AG09309 (cell line): ENCODE measurements around the gene HOXD4.

ENCODE experiments used
- DNase-seq: peaks from one replicate; pipeline ENCODE4 v3.0.0-alpha.2; 2010; ENCODE audit warnings: low read depth
- H3K4me3 ChIP-seq: 2 replicates; pipeline ENCODE4 v1.5.1; 2011; ENCODE audit warnings: mild to moderate bottlenecking, low read depth, low read length, moderate library complexity; ENCODE audit not compliant: control insufficient read depth
- TF ChIP-seq, protein P1 (sequence below): IDR thresholded peaks from 2 replicates; pipeline ENCODE4 v1.5.1; 2011; ENCODE audit warnings: mild to moderate bottlenecking, low read depth, low read length, inconsistent platforms; ENCODE audit not compliant: insufficient read depth, control insufficient read depth; ENCODE audit errors: missing control alignments

HOXD4 gene

DNA sequence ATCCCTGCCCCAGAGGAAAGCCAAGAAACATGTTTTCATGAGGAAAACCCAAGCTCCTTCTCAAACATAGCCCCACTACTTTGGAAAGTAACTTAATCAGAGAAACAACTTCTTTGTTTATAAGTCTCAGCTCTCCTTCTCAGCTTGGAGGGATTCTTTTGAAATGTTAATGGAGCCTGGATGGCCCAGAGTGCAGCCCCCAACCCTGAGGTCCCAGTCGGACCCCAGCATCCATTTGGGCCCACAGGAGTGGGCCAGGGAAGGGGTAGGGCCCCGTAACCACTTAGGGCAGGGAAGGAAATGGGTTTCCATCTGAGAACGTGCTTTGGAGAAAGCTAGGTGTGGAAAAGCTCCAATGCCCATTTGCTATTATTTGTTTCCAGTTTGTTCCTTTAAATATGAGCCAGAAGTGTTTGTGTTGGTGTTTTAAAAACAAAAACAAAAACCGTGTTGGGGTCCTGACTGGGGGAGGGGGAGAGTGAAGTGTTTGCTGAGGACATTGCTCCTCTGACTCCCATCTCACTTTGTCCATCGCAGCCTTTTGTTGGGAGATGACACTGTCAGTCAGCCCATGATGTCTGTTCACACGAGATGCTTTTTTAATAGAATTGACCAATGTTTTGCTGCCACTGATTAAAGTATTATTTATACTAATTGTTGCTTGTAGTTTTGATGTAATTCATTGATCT lies 4.2 kb downstream of the HOXD4 start:
- TF ChIP-seq, protein P1, sequence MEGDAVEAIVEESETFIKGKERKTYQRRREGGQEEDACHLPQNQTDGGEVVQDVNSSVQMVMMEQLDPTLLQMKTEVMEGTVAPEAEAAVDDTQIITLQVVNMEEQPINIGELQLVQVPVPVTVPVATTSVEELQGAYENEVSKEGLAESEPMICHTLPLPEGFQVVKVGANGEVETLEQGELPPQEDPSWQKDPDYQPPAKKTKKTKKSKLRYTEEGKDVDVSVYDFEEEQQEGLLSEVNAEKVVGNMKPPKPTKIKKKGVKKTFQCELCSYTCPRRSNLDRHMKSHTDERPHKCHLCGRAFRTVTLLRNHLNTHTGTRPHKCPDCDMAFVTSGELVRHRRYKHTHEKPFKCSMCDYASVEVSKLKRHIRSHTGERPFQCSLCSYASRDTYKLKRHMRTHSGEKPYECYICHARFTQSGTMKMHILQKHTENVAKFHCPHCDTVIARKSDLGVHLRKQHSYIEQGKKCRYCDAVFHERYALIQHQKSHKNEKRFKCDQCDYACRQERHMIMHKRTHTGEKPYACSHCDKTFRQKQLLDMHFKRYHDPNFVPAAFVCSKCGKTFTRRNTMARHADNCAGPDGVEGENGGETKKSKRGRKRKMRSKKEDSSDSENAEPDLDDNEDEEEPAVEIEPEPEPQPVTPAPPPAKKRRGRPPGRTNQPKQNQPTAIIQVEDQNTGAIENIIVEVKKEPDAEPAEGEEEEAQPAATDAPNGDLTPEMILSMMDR: no peak

DNA sequence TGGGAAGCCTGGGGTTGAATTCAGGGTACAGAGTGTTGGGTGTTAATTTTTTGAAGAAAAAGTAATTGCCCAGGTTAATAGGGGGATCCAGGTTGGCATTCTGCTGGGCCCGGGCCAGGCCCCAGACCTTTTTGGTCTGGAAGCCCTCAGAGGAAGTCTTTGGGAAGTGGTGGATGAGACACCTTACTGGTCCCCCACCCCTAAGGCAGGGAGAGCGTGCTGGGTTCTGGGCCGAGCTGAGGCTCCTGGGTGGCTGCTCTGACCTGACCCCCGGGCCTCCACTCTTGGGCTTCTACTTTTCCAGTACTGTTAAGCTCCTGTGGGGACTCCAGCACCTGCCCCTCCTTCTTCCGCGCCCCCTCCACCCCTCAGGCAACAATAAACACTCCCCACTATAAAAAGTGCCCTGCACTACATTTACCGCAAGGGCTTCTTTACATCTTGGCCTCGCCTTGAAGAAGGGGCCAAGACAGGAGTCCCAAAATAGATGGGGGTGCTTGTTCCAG lies 5.0 kb downstream of the HOXD4 start:
- H3K4me3 ChIP-seq: no peak overlapping the region
- DNase-seq: no peak
- TF ChIP-seq, protein P1: no peak

More for the DNA sequence above, 4.2 kb downstream of the HOXD4 start:
- no peak for DNase-seq
- H3K4me3 ChIP-seq: no peak overlapping the region

DNA sequence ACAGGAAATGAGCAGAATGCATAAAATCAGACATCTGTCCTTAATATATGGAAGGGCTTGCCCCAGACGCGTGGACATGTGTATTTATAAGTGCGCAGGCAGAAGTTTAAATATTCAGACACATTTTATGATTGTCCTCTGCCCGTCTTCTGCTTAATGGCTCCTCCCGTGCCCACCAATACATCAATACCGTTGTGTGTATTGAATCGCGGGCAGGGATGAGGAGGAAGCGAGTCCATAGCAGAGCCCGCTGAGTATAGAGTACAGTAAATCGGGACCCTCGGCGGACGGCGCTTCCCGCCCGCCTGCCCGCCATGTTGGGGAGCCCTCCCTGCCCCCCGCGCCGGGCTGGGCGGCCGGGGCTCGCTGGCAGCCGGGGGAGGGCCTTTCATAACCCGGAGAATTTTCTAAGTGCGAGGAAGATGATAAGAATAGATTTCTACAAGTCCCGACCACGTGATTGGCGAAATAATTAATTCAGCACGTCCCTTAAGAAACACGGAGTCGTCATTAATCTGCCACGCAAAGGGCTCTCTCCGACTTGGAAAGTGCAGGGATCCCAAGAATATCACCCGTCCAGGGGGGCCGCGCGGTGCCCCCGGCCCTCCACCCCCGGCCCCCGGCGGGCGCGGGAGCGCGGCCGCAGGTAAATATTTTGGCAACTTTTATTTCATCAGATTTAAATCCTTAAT lies 5.6 kb downstream of the HOXD4 start, which contains the start of gene HOXD3:
Gene HOXD3 (plus strand): TSS at position 501 of the 692 bp plus-strand sequence. CDS start 11,808 bp downstream, outside the sequence.
- TF ChIP-seq, protein P1: no peak
- H3K4me3 ChIP-seq: no peak within 1 kb of the TSS
- no peak for DNase-seq

DNA sequence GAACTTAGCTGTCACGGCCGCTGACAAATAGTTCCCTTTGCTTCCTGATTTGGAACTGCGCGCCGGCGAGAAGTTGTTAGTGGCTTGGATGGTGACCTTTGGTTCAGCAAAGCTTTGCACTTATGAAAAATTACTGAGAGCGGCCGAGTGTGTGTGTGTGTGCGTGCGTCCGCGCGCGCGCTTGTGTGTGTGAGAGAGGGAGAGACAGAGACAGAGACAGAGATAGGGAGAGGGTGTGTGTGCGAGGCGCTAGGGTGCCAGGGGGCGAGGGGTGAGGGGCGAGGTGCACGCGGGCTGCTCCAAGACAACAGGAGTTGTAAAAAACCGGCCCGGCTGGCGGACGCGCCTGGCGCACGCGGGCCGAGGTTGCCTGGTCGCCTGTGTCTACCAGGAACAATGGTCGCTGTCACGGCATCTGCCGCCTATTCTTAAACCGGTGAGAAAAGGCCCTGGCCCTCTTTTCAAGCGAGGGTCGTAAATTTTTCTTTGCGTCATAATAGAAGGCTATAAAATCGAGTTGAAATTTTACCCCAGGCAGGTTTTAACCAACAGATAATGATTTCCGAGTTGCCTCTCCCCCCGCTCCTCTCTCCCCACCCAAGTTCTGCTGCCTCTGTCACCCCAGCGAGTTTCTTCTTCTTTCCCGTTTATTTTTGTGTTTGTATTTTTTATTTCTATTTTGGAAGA lies 6.3 kb downstream of the HOXD4 start:
- DNase-seq: no peak
- TF ChIP-seq, protein P1: no peak
- no peak overlapping the region for H3K4me3 ChIP-seq

DNA sequence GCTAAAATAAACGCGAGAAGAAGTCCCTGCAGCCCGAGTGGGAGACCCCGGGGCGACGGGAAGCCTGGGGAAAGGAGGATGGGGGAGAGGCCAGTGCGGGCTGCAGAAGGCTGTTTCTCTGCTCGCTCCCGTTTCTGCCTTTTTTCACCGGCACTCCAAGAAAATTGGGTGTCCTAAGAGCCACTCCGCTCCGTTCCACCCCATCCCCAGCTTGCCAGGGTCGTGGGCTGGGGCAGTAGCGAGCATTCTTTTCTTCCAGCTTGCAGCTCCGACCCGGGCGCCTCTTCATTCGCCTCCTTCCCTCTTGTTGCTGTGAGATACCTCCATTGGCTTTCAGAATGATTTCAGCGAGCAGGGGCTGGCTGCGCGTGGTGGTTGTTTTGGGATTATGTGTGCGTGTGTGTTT lies 6.8 kb downstream of the HOXD4 start:
- TF ChIP-seq, protein P1: no peak
- no peak overlapping the region for H3K4me3 ChIP-seq
- no peak for DNase-seq

DNA sequence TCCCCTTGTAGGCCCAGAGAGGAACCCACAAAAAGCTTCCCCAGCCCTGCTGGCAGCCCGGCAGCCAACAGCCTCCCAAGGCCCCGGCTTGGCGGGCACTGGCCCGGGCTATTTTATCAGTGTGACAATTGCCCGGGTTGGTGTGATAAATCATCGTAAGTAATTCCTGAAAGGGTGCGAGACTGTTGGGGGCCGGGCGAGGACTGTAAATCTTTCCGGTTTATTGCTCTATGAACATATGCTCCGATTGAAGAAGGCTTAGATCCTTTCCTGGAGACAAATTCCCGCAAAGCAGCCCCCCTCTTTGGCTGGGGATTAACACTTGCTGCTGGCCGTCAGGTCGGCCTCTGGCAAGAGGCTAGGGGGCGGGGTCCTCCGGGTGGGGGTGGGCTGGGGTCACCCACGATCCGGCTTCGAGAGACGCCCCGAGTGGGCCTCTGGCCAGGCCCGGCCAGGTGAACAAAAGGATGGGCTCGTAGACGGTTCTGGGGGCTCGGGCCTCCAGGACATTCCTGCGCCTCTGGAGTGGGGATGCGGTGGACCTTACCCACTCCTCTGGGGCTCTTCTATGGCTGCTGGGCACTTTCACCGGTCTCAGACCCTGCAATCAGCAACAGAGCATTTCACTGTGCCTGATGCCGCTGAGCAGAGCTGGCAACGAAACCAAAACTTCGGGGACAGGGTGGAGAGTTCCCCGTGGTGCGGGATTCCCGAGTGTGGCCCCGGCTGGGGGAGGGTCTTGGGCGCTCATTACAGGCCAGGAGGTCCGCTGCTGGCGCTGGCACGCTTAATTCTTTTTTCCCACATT lies 7.7 kb downstream of the HOXD4 start:
- DNase-seq: no peak
- TF ChIP-seq, protein P1: no peak
- no peak overlapping the region for H3K4me3 ChIP-seq
